Right lobe of liver (tissue), 6 donors: ENCODE results near the gene CTDP1. TPM values are rescaled to one million over a fixed set of nuclear protein-coding genes. Genes with fewer than 3 reads are reported as not detected.

Experiments used
- ATAC-seq, 4 donors: fragments of 200-7000 bp; cut with Tn5 transposase; one replicate each; pipeline ENCODE4 v1.9.1; 2020; ENCODE audit warnings: mild to moderate bottlenecking in 4 of 4, moderate library complexity in 4 of 4
- DNase-seq, 3 donors: peaks; one replicate each; pipeline ENCODE4 v3.0.0-alpha.2; 2020
- H3K27ac ChIP-seq, 3 donors: fragments of 200-600 bp; one replicate each; pipeline ENCODE4 v1.8.0; 2022
- H3K27me3 ChIP-seq, 2 donors: fragments of 200-600 bp; one replicate each; pipeline ENCODE4 v1.8.0; 2022
- H3K36me3 ChIP-seq, 4 donors: fragments of 200-600 bp; sonication (generic) in 1 of 4; one replicate each; pipeline versions ENCODE4 v1.5.1 to v1.8.0; 2017 to 2022; ENCODE audit warnings: control low read depth in 1 of 4
- H3K4me1 ChIP-seq, 4 donors: fragments of 200-600 bp; sonication (generic) in 1 of 4; one replicate each; pipeline versions ENCODE4 v1.5.1 to v1.8.0; 2017 to 2022; ENCODE audit warnings: control low read depth in 1 of 4
- H3K4me3 ChIP-seq, 3 donors: fragments of 200-600 bp; one replicate each; pipeline ENCODE4 v1.8.0; 2022
- H3K9me3 ChIP-seq, 4 donors: fragments of 200-600 bp; sonication (generic) in 1 of 4; one replicate each; pipeline versions ENCODE4 v1.5.1 to v1.8.0; 2017 to 2022; ENCODE audit warnings: control low read depth in 1 of 4
- CTCF ChIP-seq, 4 donors: fragments of 200-600 bp in 3 of 4; fragments of 450-650 bp in 1 of 4; IDR thresholded peaks; one replicate each; pipeline versions ENCODE4 v1.5.1 to v1.8.0; 2016 to 2022; ENCODE audit warnings: antibody characterized with exemption in 4 of 4, mild to moderate bottlenecking in 2 of 4
- POLR2A ChIP-seq: fragments of 450-650 bp; IDR thresholded peaks from one replicate; pipeline ENCODE4 v1.6.1; 2017; ENCODE audit warnings: antibody characterized with exemption, mild to moderate bottlenecking
- WGBS: methylation state at CpG from one replicate; pipeline ENCODE4 v1.1.6; 2018; ENCODE audit warnings: low coverage, low lambda C conversion rate; ENCODE audit not compliant: insufficient coverage; ENCODE audit errors: missing lambda C conversion rate; 5-methylcytosine and 5-hydroxymethylcytosine counted together
- intact Hi-C, 2 donors: fragments of 100-400 bp; cut with DNase I; formaldehyde crosslinking; loops; one replicate each; pipeline versions ENCODE4 v1.11.2 to v1.14.1; 2022
- total RNA-seq, 6 experiments: library from RNA; depleted of rRNA in 2 of 6; stranded (reverse); fragments of >200 nt in 2 of 6; fragmentation: NEBNext Ultra II Directional in 3 of 6; extraction: Animal tissue kit (Norgen Biotek cat#: 25700) in 3 of 6; gene quantifications; one replicate each; pipeline versions ENCODE4 v1.1.0 to v1.2.4, GENCODE V29; 2016 to 2023
- donor health status: DM: no; HTN: yes; CAD: no.
- donor health status: DM: no; HTN: no; CAD: no.
- donor health status: DM: no; HTN: no; CAD: no.
- donor health status: DM: no; HTN: yes; CAD: no.
- donor health status: DM: no; HTN: yes; CAD: no.

CTDP1 gene
- total RNA-seq, 6 experiments from 2014 or later: 7.5 to 10.4 (median 8.2) TPM

DNA sequence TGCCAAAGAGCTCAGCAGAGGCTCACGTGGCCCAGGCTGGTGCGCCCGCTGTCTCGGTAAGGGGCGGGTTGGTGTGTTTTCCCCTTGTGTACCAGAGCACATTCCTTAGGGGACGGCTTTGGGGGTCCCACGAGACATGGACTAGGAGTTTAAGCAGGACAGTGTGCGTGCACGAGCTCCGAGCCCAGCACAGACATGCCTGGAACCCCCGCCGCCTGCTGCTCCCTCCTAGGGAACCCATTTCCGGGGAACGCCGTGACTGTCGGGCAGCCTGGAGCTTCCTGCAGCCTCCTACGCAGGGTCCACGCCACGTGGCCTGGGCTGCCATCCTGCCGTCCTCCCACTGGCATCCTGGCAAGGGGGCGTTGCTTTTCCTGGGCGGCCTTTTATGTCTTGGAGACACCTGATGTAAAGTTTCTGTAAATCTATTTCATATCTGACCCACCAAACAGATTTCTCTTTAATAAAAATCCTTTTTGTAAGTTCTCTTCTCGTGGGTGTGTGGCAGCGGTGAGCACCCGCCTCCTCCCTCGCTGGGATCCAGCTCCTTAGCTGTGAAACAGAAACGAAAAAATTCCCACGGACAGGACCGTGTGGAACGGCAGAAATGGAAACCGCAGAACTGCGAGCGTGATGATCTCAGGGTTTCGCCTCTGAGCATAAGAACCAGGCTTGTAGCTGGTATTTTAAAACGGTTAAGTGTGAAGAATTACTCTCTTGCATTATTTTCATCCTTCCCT, 74.6 kb downstream of the CTDP1 start:
- Histone ChIP-seq H3K4me1 (no peaks in the 10 kb centered on the region), H3K27me3 (no peaks in the 10 kb centered on the region), H3K4me3 (no peak overlapping the region), H3K36me3 (peaks cover 0 to 13% (median 3%) of the 10 kb centered on the region in 4 donors), H3K9me3 (no peaks in the 10 kb centered on the region), H3K27ac (no peak overlapping the region)
- TF ChIP-seq POLR2A: no peak
- no peak for TF ChIP-seq CTCF (IDR thresholded peaks at IDR 0.05)
- ATAC-seq (no peak), DNase-seq (peak in 1 of 3 donors; percentile 32)
- intact Hi-C loops: no loop called here
- 93% methylated on average over 20 of the region's 35 CpGs for WGBS

- Histone ChIP-seq H3K4me3 (no peak overlapping the region), H3K27ac (no peak overlapping the region), H3K36me3 (peaks cover 0 to 13% (median 3%) of the 10 kb centered on the region in 4 donors), H3K4me1 (no peaks in the 10 kb centered on the region), H3K9me3 (peaks cover 0 to 2% (median 0%) of the 10 kb centered on the region in 4 donors), H3K27me3 (no peaks in the 10 kb centered on the region)
- TF ChIP-seq POLR2A: no peak
- TF ChIP-seq CTCF (IDR thresholded peaks at IDR 0.05): no peak
- intact Hi-C loops: no loop called here
- ATAC-seq (no peak), DNase-seq (peak in 1 of 3 donors; percentile 28)
- 97% methylated on average over 22 of the region's 27 CpGs for WGBS
These were observed 75.3 kb downstream of the CTDP1 start for GRCh38 chr18:79754831-79755351.

GRCh38 chr18:79755496-79756142, 76.0 kb downstream of the CTDP1 start:
- no peak overlapping the region for H3K27ac ChIP-seq
- 90% methylated on average over 6 of the region's 31 CpGs for WGBS
- DNase-seq (peak in 1 of 3 donors; percentile 38), ATAC-seq (peak in 1 of 4 donors; percentile 21)
- no peaks in the 10 kb centered on the region for H3K27me3 ChIP-seq
- peaks cover 0 to 2% (median 0%) of the 10 kb centered on the region in 4 donors for H3K9me3 ChIP-seq
- H3K4me1 ChIP-seq: no peaks in the 10 kb centered on the region
- no peak overlapping the region for H3K4me3 ChIP-seq
- peaks cover 0 to 13% (median 3%) of the 10 kb centered on the region in 4 donors for H3K36me3 ChIP-seq
- intact Hi-C loops: no loop called here
- TF ChIP-seq CTCF (IDR thresholded peaks at IDR 0.05) (no peak), POLR2A (no peak)

DNA sequence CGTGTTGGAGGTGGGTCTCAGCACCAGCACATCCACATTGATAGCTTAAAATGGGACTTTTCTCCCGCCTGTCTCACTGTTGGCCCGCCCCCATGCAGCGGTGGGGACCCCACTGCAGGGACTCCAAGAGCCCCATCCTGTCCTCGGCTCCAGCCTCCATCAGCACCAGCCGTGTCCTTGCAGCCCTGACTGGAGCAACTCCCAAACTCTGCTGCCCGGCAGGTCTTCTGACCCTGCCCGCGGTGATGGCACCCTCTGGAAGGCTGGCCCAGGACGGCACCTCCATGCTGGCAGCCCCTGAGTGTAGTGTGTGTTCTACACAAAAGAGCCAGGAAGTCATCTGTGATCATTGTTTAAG, 76.5 kb downstream of the CTDP1 start:
- TF ChIP-seq CTCF (IDR thresholded peaks at IDR 0.05) (no peak), POLR2A (no peak)
- Histone ChIP-seq H3K4me3 (no peak overlapping the region), H3K36me3 (peaks cover 0 to 13% (median 3%) of the 10 kb centered on the region in 4 donors), H3K4me1 (no peaks in the 10 kb centered on the region), H3K9me3 (peaks cover 0 to 2% (median 0%) of the 10 kb centered on the region in 4 donors), H3K27me3 (no peaks in the 10 kb centered on the region), H3K27ac (no peak overlapping the region)
- DNase-seq (peak in 1 of 3 donors; percentile 42), ATAC-seq (peak in 1 of 4 donors; percentile 16)
- WGBS: 95% methylated on average over 6 of the region's 10 CpGs
- intact Hi-C loops: no loop called here
